PC-9 (cell line): ENCODE data around the gene CBFA2T3. TPM values are rescaled to one million over a fixed set of nuclear protein-coding genes. Genes with fewer than 3 reads are reported as not detected.

Experiments
- BruUV-seq: library from RNA; stranded (reverse); fragments of 400-500 nt; replicated peaks from 2 replicates; lab custom pipeline; 2021; lab: Mats Ljungman, UMichigan
- CTCF ChIA-PET: fragments of 300-600 bp; sonication (Branson Sonifier 250); formaldehyde crosslinking; loops from one replicate; lab custom pipeline; 2022; ENCODE audit warnings: antibody characterized with exemption; lab: Charles Lee
- POLR2A ChIA-PET: fragments of 300-600 bp; sonication (Branson Sonifier 250); formaldehyde crosslinking; loops from one replicate; lab custom pipeline; 2022; ENCODE audit warnings: antibody characterized with exemption; ENCODE audit not compliant: unreplicated experiment; lab: Charles Lee
- DNase-seq, 2 experiments: peaks; one replicate each; pipeline versions ENCODE4 v3.0.0 to v3.0.0-alpha.2; 2015 to 2022; ENCODE audit warnings: mixed read lengths in 1 of 2
- H2AFZ ChIP-seq: fragments of 200-600 bp; sonication (generic); 2 replicates; pipeline ENCODE4 v1.8.1; 2017; ENCODE audit warnings: antibody characterized with exemption
- H3F3A ChIP-seq: fragments of 200-600 bp; sonication (generic); 2 replicates; pipeline ENCODE4 v1.8.1; 2017; ENCODE audit warnings: antibody characterized with exemption, mild to moderate bottlenecking, low read depth; ENCODE audit not compliant: insufficient read depth
- H3K27ac ChIP-seq: fragments of 200-600 bp; sonication (generic); 2 replicates; pipeline ENCODE4 v1.6.1; 2016; ENCODE audit warnings: mixed run types
- H3K27me3 ChIP-seq: fragments of 200-600 bp; sonication (generic); 2 replicates; pipeline ENCODE4 v1.6.1; 2016; ENCODE audit warnings: low read depth, mixed run types; ENCODE audit not compliant: insufficient read depth
- H3K36me3 ChIP-seq: fragments of 200-600 bp; sonication (generic); 2 replicates; pipeline ENCODE4 v1.6.1; 2016; ENCODE audit warnings: low read depth, mixed run types
- H3K4me1 ChIP-seq: fragments of 200-600 bp; sonication (generic); replicated peaks from 2 replicates; pipeline ENCODE4 v1.6.1; 2016; ENCODE audit warnings: mixed run types; ENCODE audit not compliant: insufficient read depth
- H3K4me2 ChIP-seq: fragments of 200-600 bp; sonication (generic); 2 replicates; pipeline ENCODE4 v1.6.1; 2017; ENCODE audit warnings: mixed run types
- H3K4me3 ChIP-seq: fragments of 200-600 bp; sonication (generic); 2 replicates; pipeline ENCODE4 v1.6.1; 2016; ENCODE audit warnings: mixed run types
- H3K79me2 ChIP-seq: fragments of 200-600 bp; sonication (generic); 2 replicates; pipeline ENCODE4 v1.6.1; 2017; ENCODE audit warnings: low read depth, mixed run types
- H3K9me2 ChIP-seq: fragments of 200-600 bp; sonication (generic); 2 replicates; pipeline ENCODE4 v1.8.1; 2017; ENCODE audit warnings: mild to moderate bottlenecking; ENCODE audit not compliant: insufficient read depth
- H3K9me3 ChIP-seq: fragments of 200-600 bp; sonication (generic); 2 replicates; pipeline ENCODE4 v1.8.1; 2016; ENCODE audit warnings: low read depth; ENCODE audit not compliant: insufficient read depth
- H4K20me1 ChIP-seq: fragments of 200-600 bp; sonication (generic); 2 replicates; pipeline ENCODE4 v1.8.1; 2017; ENCODE audit not compliant: insufficient read depth
- EZH2 ChIP-seq: fragments of 200-600 bp; sonication (generic); IDR thresholded peaks from 2 replicates; pipeline ENCODE4 v1.8.0; 2017; ENCODE audit warnings: antibody characterized with exemption, low read depth
- intact Hi-C: fragments of 100-400 bp; cut with micrococcal nuclease; formaldehyde crosslinking; loops from one replicate; pipeline ENCODE4 v1.10.0; 2022; ENCODE audit not compliant: unreplicated experiment
- total RNA-seq: library from RNA; stranded (reverse); gene quantifications from 2 replicates; pipeline ENCODE4 v1.2.3, GENCODE V29; 2021
- TF ChIP-seq, protein P1 (sequence below): fragments of 200-600 bp; sonication (generic); conservative IDR thresholded peaks from 2 replicates; pipeline ENCODE4 v1.6.1; 2017; ENCODE audit warnings: mixed run types, antibody characterized with exemption, mild to moderate bottlenecking, moderate library complexity

The CBFA2T3 gene
- total RNA-seq, 1 experiment from 2014 or later, result 1.0 TPM

DNA sequence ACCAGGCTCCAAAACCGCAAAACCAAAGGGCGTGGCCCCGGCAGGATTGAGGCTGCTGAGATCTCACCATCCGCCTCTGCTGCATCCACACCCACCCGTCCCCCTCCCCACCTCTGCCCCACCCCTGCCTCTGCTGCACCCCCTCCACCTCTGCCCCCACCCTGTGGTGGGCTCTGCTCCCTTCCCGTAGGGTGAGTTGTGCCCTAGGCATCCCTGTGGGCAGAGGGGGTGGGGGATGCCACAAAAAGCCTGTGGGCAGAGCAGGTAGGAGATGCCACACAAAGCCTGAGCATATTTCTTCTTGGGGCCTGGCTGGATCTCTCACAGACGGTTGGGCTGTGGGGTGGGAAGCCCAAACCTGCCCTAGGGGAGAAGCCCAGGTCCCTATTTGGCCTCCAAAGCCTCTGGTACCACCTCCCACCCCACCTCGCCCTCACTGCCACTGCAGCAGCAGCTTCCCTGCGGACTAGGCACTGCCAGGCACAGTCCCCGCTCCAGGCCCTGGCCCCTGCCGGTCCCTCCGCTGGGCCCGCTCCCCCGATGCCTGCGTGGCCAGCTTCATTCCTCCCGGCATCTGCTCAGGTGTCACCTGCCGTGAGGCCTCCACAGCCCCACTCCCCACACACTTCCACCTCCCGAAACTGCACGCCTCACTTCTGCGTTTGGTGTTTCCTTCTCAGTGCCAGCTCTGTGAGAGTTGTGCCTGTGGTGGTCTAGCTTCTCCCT, 99.3 kb downstream of the CBFA2T3 start:
- Histone ChIP-seq H3K27ac (no peak overlapping the region), H3K4me2 (no peak overlapping the region), H3K4me1 (no peaks in the 10 kb centered on the region), H3K27me3 (peaks cover 79% of the 10 kb centered on the region), H3K9me3 (no peaks in the 10 kb centered on the region), H3K36me3 (no peaks in the 10 kb centered on the region), H3F3A (peaks cover 2% of the 10 kb centered on the region; the same call in 1 of the 2 replicates), H3K79me2 (no peaks in the 10 kb centered on the region), H3K4me3 (no peak overlapping the region), H3K9me2 (no peaks in the 10 kb centered on the region), H2AFZ (no peak overlapping the region), H4K20me1 (no peaks in the 10 kb centered on the region; the same call in 1 of the 2 replicates)
- BruUV-seq, result no TSS peak
- no peak for TF ChIP-seq EZH2
- TF ChIP-seq, protein P1, sequence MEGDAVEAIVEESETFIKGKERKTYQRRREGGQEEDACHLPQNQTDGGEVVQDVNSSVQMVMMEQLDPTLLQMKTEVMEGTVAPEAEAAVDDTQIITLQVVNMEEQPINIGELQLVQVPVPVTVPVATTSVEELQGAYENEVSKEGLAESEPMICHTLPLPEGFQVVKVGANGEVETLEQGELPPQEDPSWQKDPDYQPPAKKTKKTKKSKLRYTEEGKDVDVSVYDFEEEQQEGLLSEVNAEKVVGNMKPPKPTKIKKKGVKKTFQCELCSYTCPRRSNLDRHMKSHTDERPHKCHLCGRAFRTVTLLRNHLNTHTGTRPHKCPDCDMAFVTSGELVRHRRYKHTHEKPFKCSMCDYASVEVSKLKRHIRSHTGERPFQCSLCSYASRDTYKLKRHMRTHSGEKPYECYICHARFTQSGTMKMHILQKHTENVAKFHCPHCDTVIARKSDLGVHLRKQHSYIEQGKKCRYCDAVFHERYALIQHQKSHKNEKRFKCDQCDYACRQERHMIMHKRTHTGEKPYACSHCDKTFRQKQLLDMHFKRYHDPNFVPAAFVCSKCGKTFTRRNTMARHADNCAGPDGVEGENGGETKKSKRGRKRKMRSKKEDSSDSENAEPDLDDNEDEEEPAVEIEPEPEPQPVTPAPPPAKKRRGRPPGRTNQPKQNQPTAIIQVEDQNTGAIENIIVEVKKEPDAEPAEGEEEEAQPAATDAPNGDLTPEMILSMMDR, result no peak
- CTCF ChIA-PET, result no interaction called here
- DNase-seq, result no peak
- intact Hi-C loops, result no loop called here
- POLR2A ChIA-PET, result no interaction called here

DNA sequence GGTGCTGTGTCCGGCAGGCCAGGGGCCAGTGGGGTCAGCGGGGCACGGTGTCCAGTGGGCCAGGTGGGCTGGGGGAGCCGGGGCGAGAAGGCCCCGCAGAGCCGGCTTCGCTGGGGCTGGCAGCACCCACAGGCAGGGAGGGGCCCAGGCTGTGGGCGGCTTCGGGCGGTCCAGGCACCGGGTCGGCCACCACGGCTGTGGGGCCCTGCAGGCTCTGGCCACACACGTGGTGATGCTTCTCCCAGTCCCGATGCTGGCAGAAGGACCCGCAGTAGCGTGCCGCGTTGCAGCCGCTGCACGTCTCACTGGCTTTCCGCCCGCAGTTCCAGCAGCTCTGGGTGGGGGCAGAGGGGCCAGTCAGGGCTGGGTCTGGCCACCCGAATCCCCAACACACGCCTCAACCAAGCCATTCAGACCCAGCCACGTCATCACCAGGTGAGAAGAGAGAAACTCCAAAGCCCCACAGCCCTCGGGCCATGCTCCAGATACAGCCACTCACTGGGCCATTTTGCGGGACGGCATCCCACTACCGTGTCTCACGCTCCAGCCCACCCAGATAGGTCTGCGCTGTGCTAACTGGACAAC, 100.0 kb downstream of the CBFA2T3 start:
- H3K9me2 ChIP-seq, result no peaks in the 10 kb centered on the region

DNA sequence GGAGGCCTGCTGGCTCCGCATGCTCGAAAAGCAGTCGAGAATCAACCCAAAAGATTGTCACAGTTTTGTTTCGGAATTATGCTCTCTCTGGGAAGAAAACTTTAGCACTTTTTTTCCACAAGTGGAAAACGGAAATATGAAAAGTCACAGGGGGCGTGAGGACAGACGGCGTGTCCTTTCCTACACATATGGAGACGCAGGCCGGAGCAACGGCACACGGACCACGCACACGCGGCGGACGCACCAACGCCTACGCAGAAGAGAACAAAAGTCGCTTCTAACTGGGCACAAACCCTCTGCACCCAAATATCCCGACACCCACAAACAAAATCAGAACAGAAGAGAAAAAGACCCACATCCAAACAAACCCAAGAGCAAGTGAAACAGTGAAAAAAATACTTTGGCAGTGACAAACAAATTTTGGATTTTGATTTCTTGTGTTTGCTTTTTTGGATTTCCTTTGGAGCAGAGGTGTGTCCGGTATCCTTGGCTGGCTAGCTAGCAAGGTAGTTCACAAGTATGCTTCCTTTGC, 101.2 kb downstream of the CBFA2T3 start:
- H3K79me2 ChIP-seq, result no peaks in the 10 kb centered on the region
- no peaks in the 10 kb centered on the region for H3K9me2 ChIP-seq
- H3K4me2 ChIP-seq, result no peak overlapping the region
- TF ChIP-seq, protein P1, result no peak
- TF ChIP-seq EZH2, result no peak
- H3K27me3 ChIP-seq, result peaks cover 95% of the 10 kb centered on the region
- no peaks in the 10 kb centered on the region; the same call in 1 of the 2 replicates for H4K20me1 ChIP-seq
- H3K27ac ChIP-seq, result no peak overlapping the region
- CTCF ChIA-PET, result no interaction called here
- POLR2A ChIA-PET, result no interaction called here
- BruUV-seq, result no TSS peak
- H3K4me1 ChIP-seq, result no peaks in the 10 kb centered on the region
- no peaks in the 10 kb centered on the region for H3K36me3 ChIP-seq
- H2AFZ ChIP-seq, result no peak overlapping the region
- no peaks in the 10 kb centered on the region for H3K9me3 ChIP-seq
- intact Hi-C loops, result no loop called here
- H3F3A ChIP-seq, result no peaks in the 10 kb centered on the region
- DNase-seq, result no peak
- no peak overlapping the region for H3K4me3 ChIP-seq

More for the DNA sequence above, 100.0 kb downstream of the CBFA2T3 start:
- no peaks in the 10 kb centered on the region for H3K9me3 ChIP-seq
- ChIA-PET POLR2A (no interaction called here), CTCF (no interaction called here)
- no peaks in the 10 kb centered on the region for H3K4me1 ChIP-seq
- DNase-seq, result no peak
- H3K27ac ChIP-seq, result no peak overlapping the region
- peaks cover 83% of the 10 kb centered on the region for H3K27me3 ChIP-seq
- no peaks in the 10 kb centered on the region for H3K79me2 ChIP-seq
- no TSS peak for BruUV-seq
- H2AFZ ChIP-seq, result no peak overlapping the region
- no peaks in the 10 kb centered on the region; the same call in 1 of the 2 replicates for H4K20me1 ChIP-seq
- H3F3A ChIP-seq, result no peaks in the 10 kb centered on the region
- H3K4me3 ChIP-seq, result no peak overlapping the region
- H3K4me2 ChIP-seq, result no peak overlapping the region
- H3K36me3 ChIP-seq, result no peaks in the 10 kb centered on the region
- intact Hi-C loops, result no loop called here
- TF ChIP-seq EZH2, result no peak
- TF ChIP-seq, protein P1, result no peak
